ENCODE measurements around the gene TJP2.

DNA sequence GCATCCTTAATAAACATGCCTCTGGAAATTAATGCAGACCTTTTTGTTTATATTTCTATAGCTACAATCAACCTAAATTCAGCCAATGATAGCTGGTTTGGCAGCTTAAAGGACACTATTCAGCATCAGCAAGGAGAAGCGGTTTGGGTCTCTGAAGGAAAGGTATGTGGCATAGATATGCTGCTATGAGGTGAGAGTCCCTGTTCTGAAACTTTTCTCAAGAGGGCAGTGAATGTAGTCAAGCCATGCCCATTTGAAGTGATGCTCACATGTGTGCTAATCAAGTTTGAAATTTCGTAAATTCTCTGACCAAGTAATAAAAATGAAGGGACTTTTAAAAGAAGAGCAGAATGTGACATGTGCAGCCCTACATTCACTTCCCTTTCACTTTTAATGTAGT, 72.6 kb downstream of the TJP2 start:
- no peak for TF ChIP-seq POLR2A (IDR thresholded peaks at IDR 0.05)
- TF ChIP-seq, protein P1, sequence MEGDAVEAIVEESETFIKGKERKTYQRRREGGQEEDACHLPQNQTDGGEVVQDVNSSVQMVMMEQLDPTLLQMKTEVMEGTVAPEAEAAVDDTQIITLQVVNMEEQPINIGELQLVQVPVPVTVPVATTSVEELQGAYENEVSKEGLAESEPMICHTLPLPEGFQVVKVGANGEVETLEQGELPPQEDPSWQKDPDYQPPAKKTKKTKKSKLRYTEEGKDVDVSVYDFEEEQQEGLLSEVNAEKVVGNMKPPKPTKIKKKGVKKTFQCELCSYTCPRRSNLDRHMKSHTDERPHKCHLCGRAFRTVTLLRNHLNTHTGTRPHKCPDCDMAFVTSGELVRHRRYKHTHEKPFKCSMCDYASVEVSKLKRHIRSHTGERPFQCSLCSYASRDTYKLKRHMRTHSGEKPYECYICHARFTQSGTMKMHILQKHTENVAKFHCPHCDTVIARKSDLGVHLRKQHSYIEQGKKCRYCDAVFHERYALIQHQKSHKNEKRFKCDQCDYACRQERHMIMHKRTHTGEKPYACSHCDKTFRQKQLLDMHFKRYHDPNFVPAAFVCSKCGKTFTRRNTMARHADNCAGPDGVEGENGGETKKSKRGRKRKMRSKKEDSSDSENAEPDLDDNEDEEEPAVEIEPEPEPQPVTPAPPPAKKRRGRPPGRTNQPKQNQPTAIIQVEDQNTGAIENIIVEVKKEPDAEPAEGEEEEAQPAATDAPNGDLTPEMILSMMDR (IDR thresholded peaks at IDR 0.05), result no peak
